ENCODE data around the gene DNAJB14. TPM values are rescaled to one million over a fixed set of nuclear protein-coding genes. Genes with fewer than 3 reads are reported as not detected.
"Not testable (repeated sequence)": the region's sequence is repeated elsewhere in the genome, so short reads cannot be mapped to it uniquely, and the experiment has no call there.

DNAJB14 gene
- total and polyA plus RNA-seq, 2 donors (not counting 1 experiment from before 2014, with no cell fraction given) = 14.4 to 64.9 TPM

- Histone ChIP-seq H4K20me1 (ENCODE audit: control insufficient read depth, insufficient read depth, low read length, poor library complexity, severe bottlenecking) (no peaks in the 10 kb centered on the region), H3K9ac (ENCODE audit: low read length) (no peak overlapping the region), H3K4me2 (replicated peaks; ENCODE audit: low read depth, low read length, poor library complexity, severe bottlenecking) (no peak overlapping the region), H3K27me3 (replicated peaks in 1 of 4; ENCODE audit: control extremely low read depth in 1 of 4, control insufficient read depth in 3 of 4, insufficient read depth in 4 of 4, low read length in 3 of 4) (no peaks in the 10 kb centered on the region), H3K4me1 (ENCODE audit: control insufficient read depth in 2 of 2, insufficient read depth in 2 of 2, low read length in 2 of 2) (no peaks in the 10 kb centered on the region), H2AFZ (ENCODE audit: insufficient read depth, low read depth, low read length, poor library complexity, severe bottlenecking) (no peak overlapping the region), H3K27ac (ENCODE audit: low read length in 2 of 2) (no peak overlapping the region), H3K36me3 (replicated peaks in 1 of 2; ENCODE audit: control extremely low read depth in 1 of 2, control insufficient read depth in 1 of 2, extremely low read depth in 1 of 2, insufficient read depth in 2 of 2, low read length in 1 of 2) (no peaks in the 10 kb centered on the region), H3K9me3 (ENCODE audit: control extremely low read depth in 1 of 3, control insufficient read depth in 2 of 3, insufficient read depth in 1 of 3, low read length in 2 of 3) (peaks cover 0 to 1% (median under 1%) of the 10 kb centered on the region in 3 donors), H3K4me3 (ENCODE audit: control extremely low read depth in 1 of 5, extremely low read depth in 1 of 5, insufficient read depth in 1 of 5, low read depth in 2 of 5, low read length in 4 of 5) (no peak overlapping the region), H3K79me2 (ENCODE audit: control insufficient read depth, insufficient read depth, low read length) (no peaks in the 10 kb centered on the region)
- ATAC-seq (ENCODE audit: low read depth) (no peak), DNase-seq (no peak)
- no peak for TF ChIP-seq EZH2 (IDR thresholded peaks at IDR 0.05; ENCODE audit: borderline replicate concordance, insufficient read depth, low read depth, low read length, poor library complexity, severe bottlenecking)
- TF ChIP-seq, protein P1, sequence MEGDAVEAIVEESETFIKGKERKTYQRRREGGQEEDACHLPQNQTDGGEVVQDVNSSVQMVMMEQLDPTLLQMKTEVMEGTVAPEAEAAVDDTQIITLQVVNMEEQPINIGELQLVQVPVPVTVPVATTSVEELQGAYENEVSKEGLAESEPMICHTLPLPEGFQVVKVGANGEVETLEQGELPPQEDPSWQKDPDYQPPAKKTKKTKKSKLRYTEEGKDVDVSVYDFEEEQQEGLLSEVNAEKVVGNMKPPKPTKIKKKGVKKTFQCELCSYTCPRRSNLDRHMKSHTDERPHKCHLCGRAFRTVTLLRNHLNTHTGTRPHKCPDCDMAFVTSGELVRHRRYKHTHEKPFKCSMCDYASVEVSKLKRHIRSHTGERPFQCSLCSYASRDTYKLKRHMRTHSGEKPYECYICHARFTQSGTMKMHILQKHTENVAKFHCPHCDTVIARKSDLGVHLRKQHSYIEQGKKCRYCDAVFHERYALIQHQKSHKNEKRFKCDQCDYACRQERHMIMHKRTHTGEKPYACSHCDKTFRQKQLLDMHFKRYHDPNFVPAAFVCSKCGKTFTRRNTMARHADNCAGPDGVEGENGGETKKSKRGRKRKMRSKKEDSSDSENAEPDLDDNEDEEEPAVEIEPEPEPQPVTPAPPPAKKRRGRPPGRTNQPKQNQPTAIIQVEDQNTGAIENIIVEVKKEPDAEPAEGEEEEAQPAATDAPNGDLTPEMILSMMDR (IDR thresholded peaks at IDR 0.05) = no peak
- Mint-ChIP-seq H3K27me3 (peaks cover 5% of the 10 kb centered on the region), H3K4me3 (no peak overlapping the region), H3K27ac (no peak overlapping the region), H3K9me3 (ENCODE audit: insufficient read depth) (no peaks in the 10 kb centered on the region), H3K4me1 (no peaks in the 10 kb centered on the region)
- no CpG with 5 or more reads among the region's 2 CpGs for WGBS (ENCODE audit: insufficient coverage)
- intact Hi-C loops (cut with micrococcal nuclease) = no loop called here
- POLR2A ChIA-PET = no interaction called here
- CTCF ChIA-PET = no interaction called here
Measured at GRCh38 chr4:99960648-99961047, 14.2 kb upstream of the DNAJB14 start.

DNA sequence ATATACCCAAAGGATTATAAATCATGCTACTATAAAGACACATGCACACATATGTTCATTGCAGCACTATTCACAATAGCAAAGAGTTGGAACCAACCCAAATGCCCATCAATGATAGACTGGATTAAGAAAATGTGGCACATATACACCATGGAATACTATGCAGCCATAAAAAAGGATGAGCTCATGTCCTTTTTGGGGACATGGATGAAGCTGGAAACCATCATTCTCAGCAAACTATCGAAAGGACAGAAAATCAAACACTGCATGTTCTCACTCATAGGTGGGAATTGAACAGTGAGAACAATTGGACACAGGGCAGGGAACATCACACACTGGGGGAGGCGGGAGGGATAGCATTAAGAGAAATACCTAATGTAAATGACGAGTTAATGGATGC, 11.8 kb upstream of the DNAJB14 start:
- H3K27ac ChIP-seq (ENCODE audit: low read length in 2 of 2); H3K9me3 ChIP-seq (ENCODE audit: control extremely low read depth in 1 of 3, control insufficient read depth in 2 of 3, insufficient read depth in 1 of 3, low read length in 2 of 3); H3K9ac ChIP-seq (ENCODE audit: low read length); H2AFZ ChIP-seq (ENCODE audit: insufficient read depth, low read depth, low read length, poor library complexity, severe bottlenecking); H3K4me1 Mint-ChIP-seq; H3K4me3 ChIP-seq (ENCODE audit: control extremely low read depth in 1 of 5, extremely low read depth in 1 of 5, insufficient read depth in 1 of 5, low read depth in 2 of 5, low read length in 4 of 5); H3K27me3 Mint-ChIP-seq; H3K4me3 Mint-ChIP-seq; POLR2A ChIA-PET; H3K36me3 ChIP-seq (replicated peaks in 1 of 2; ENCODE audit: control extremely low read depth in 1 of 2, control insufficient read depth in 1 of 2, extremely low read depth in 1 of 2, insufficient read depth in 2 of 2, low read length in 1 of 2); H3K4me1 ChIP-seq (ENCODE audit: control insufficient read depth in 2 of 2, insufficient read depth in 2 of 2, low read length in 2 of 2); H3K9me3 Mint-ChIP-seq (ENCODE audit: insufficient read depth); ATAC-seq (ENCODE audit: low read depth); H4K20me1 ChIP-seq (ENCODE audit: control insufficient read depth, insufficient read depth, low read length, poor library complexity, severe bottlenecking); DNase-seq; H3K79me2 ChIP-seq (ENCODE audit: control insufficient read depth, insufficient read depth, low read length); intact Hi-C loops (cut with micrococcal nuclease); H3K27me3 ChIP-seq (replicated peaks in 1 of 4; ENCODE audit: control extremely low read depth in 1 of 4, control insufficient read depth in 3 of 4, insufficient read depth in 4 of 4, low read length in 3 of 4); H3K4me2 ChIP-seq (replicated peaks; ENCODE audit: low read depth, low read length, poor library complexity, severe bottlenecking); H3K27ac Mint-ChIP-seq: not testable (repeated sequence)
- no CpG with 5 or more reads among the region's 3 CpGs for WGBS (ENCODE audit: insufficient coverage)
- CTCF ChIA-PET = interaction anchor here (1.0 kb wide), 1 partner anchor 9 kb away, joined by 4 read pairs; no protein-coding TSS in a partner anchor
